ENCODE data around the gene PBX4.

The PBX4 gene

GRCh38 chr19:19588546-19588945 lies 29.9 kb downstream of the PBX4 start:
- no peak for DNase-seq (ENCODE audit: low spot score)

- DNase-seq (ENCODE audit: low spot score) = no peak
Measured at GRCh38 chr19:19587771-19588170, 30.7 kb downstream of the PBX4 start.

GRCh38 chr19:19584356-19584755 lies 34.1 kb downstream of the PBX4 start:
- DNase-seq (ENCODE audit: low spot score) = no peak

GRCh38 chr19:19582471-19582870 lies 36.0 kb downstream of the PBX4 start:
- DNase-seq (ENCODE audit: low spot score) = no peak

GRCh38 chr19:19581391-19581790 lies 37.1 kb downstream of the PBX4 start:
- no peak for DNase-seq (ENCODE audit: low spot score)

GRCh38 chr19:19580418-19580817 lies 38.1 kb downstream of the PBX4 start:
- no peak for DNase-seq (ENCODE audit: low spot score)

- DNase-seq (ENCODE audit: low spot score) = no peak
Measured at GRCh38 chr19:19579533-19580361, 38.7 kb downstream of the PBX4 start.

GRCh38 chr19:19578252-19578651 lies 40.2 kb downstream of the PBX4 start:
- no peak for DNase-seq (ENCODE audit: low spot score)

GRCh38 chr19:19575411-19575810 lies 43.1 kb downstream of the PBX4 start:
- DNase-seq (ENCODE audit: low spot score) = no peak

- no peak for DNase-seq (ENCODE audit: low spot score)
Measured at GRCh38 chr19:19571071-19571786, 47.3 kb downstream of the PBX4 start.

- DNase-seq (ENCODE audit: low spot score) = no peak
Measured at GRCh38 chr19:19570571-19570970, 47.9 kb downstream of the PBX4 start.

- no peak for DNase-seq (ENCODE audit: low spot score)
Measured at GRCh38 chr19:19568802-19569756, 49.4 kb downstream of the PBX4 start.

GRCh38 chr19:19567391-19567790 lies 51.1 kb downstream of the PBX4 start:
- DNase-seq (ENCODE audit: low spot score) = no peak

- no peak for DNase-seq (ENCODE audit: low spot score)
Measured at GRCh38 chr19:19566306-19566705, 52.2 kb downstream of the PBX4 start.

- DNase-seq (ENCODE audit: low spot score) = no peak
Measured at GRCh38 chr19:19563348-19563848, 55.1 kb downstream of the PBX4 start.

GRCh38 chr19:19562665-19563347 lies 55.7 kb downstream of the PBX4 start:
- no peak for DNase-seq (ENCODE audit: low spot score)

- DNase-seq (ENCODE audit: low spot score) = no peak
Measured at GRCh38 chr19:19561946-19562664, 56.4 kb downstream of the PBX4 start.

GRCh38 chr19:19559931-19560330 lies 58.6 kb downstream of the PBX4 start:
- DNase-seq (ENCODE audit: low spot score) = no peak

- no peak for DNase-seq (ENCODE audit: low spot score)
Measured at GRCh38 chr19:19558636-19559035, 59.9 kb downstream of the PBX4 start.

GRCh38 chr19:19558055-19558454 lies 60.4 kb downstream of the PBX4 start:
- no peak for DNase-seq (ENCODE audit: low spot score)
